Cardiac fibroblast (primary cell): ENCODE data around the gene ZNF229.
"Not testable (repeated sequence)": the region's sequence is repeated elsewhere in the genome, so short reads cannot be mapped to it uniquely, and the experiment has no call there.

Source experiments
- DNase-seq, 2 donors: peaks; one replicate each; pipeline versions ENCODE4 v3.0.0 to v3.0.0-alpha.2; 2010; ENCODE audit warnings: low read depth in 2 of 2
- H3K4me3 ChIP-seq, 2 donors: replicated peaks in 1 of 2; 1 replicate in 1 of 2; 2 replicates in 1 of 2; pipeline ENCODE4 v1.5.1; 2011; ENCODE audit warnings: low read depth in 2 of 2, low read length in 2 of 2, mild to moderate bottlenecking in 2 of 2, moderate library complexity in 1 of 2
- CTCF ChIP-seq: IDR thresholded peaks from one replicate; pipeline ENCODE4 v1.5.1; 2011; ENCODE audit warnings: low read depth, mild to moderate bottlenecking, low read length, inconsistent platforms

The ZNF229 gene

GRCh38 chr19:44447916-44448674, at the start of gene ZNF229:
TSS of gene ZNF229 (minus strand) at chr19:44448472. CDS start at chr19:44442847, 5,625 bp downstream.
- DNase-seq = peak; percentile 94 to 96
- no peak for TF ChIP-seq CTCF
- H3K4me3 ChIP-seq = peak within 1 kb of the TSS; percentile 76 to 85

GRCh38 chr19:44496711-44497110, 48.4 kb upstream of the ZNF229 start:
- DNase-seq = no peak
- H3K4me3 ChIP-seq = no peak overlapping the region
- TF ChIP-seq CTCF = no peak

- peak; percentile 23 to 46 for DNase-seq
- H3K4me3 ChIP-seq = no peak overlapping the region
- no peak for TF ChIP-seq CTCF
These were observed 28.5 kb upstream of the ZNF229 start for GRCh38 chr19:44476559-44477408.

GRCh38 chr19:44468730-44469129, 20.5 kb upstream of the ZNF229 start:
- H3K4me3 ChIP-seq, DNase-seq: not testable (repeated sequence)

GRCh38 chr19:44462600-44463286, 14.5 kb upstream of the ZNF229 start:
- not testable (repeated sequence) for DNase-seq, H3K4me3 ChIP-seq

GRCh38 chr19:44456016-44456415, 7.7 kb upstream of the ZNF229 start:
- not testable (repeated sequence) for DNase-seq, H3K4me3 ChIP-seq

GRCh38 chr19:44455100-44455499, 6.8 kb upstream of the ZNF229 start:
- no peak overlapping the region for H3K4me3 ChIP-seq
- TF ChIP-seq CTCF = no peak
- no peak for DNase-seq

GRCh38 chr19:44452367-44452766, 4.1 kb upstream of the ZNF229 start:
- TF ChIP-seq CTCF = no peak
- no peak overlapping the region for H3K4me3 ChIP-seq

More at GRCh38 chr19:44452367-44452766, 4.1 kb upstream of the ZNF229 start:
- no peak for DNase-seq
